ENCODE measurements around the gene ZDHHC3.

Gene ZDHHC3

DNA sequence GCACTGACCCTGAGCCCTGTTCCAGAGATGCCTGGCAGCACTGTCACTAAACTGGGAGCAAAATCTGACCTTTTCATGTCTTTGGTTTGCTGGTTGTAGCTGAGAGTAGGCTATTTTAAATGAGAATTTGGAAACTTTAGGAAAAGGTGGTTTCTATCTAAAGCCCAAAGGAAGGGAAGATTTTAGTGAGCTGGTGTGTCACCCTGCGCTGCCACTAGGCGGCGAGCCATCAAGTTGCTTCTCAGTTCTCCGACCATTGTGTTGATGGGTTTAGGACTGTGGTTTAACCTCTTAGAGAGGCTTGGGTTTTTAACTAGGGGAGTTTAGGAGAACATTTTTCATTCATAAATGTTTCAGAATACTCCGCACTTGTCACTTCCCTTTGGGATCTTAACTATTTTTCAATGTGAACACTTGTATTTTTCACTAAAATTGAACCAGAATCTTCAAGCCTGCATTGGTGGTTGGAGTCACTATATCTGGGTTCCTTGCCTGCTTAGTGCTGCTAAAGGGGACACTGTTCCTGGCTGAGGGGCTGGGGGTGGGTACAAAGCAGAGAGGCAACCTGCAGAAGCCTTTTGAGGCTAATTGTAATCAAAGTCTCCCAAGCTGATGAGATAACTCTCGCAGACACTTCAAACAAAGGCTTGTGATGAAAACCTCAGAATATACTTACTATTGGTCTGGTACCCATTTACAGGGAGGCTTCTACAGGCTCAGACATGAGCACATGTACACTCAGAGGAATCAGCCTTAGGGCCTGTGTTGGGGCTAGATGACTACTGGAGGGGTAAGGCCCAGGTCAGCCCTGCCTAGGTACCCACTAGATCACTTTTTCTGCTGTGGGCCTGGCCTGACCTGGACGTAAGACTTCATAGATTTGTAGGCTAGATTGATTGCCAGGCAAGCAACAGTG is 16.8 kb upstream of the ZDHHC3 start:
- H3K79me2 ChIP-seq (ENCODE audit: insufficient read depth, low read depth) = peaks cover 7% of the 10 kb centered on the region; the same call in 1 of the 2 replicates
- no peak overlapping the region for H2AFZ ChIP-seq (ENCODE audit: low read depth)
- H3K27ac ChIP-seq = no peak overlapping the region
- TF ChIP-seq, protein P1, sequence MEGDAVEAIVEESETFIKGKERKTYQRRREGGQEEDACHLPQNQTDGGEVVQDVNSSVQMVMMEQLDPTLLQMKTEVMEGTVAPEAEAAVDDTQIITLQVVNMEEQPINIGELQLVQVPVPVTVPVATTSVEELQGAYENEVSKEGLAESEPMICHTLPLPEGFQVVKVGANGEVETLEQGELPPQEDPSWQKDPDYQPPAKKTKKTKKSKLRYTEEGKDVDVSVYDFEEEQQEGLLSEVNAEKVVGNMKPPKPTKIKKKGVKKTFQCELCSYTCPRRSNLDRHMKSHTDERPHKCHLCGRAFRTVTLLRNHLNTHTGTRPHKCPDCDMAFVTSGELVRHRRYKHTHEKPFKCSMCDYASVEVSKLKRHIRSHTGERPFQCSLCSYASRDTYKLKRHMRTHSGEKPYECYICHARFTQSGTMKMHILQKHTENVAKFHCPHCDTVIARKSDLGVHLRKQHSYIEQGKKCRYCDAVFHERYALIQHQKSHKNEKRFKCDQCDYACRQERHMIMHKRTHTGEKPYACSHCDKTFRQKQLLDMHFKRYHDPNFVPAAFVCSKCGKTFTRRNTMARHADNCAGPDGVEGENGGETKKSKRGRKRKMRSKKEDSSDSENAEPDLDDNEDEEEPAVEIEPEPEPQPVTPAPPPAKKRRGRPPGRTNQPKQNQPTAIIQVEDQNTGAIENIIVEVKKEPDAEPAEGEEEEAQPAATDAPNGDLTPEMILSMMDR (conservative IDR thresholded peaks at IDR 0.05; ENCODE audit: low read depth, low read length) = peak; percentile 78
- H3K36me3 ChIP-seq (ENCODE audit: insufficient read depth) = no peaks in the 10 kb centered on the region; the same call in 1 of the 2 replicates
- no peaks in the 10 kb centered on the region for H3K27me3 ChIP-seq (ENCODE audit: insufficient read depth, low read depth)
- H3K4me3 ChIP-seq (IDR thresholded peaks at IDR 0.05; ENCODE audit: insufficient read depth, low read depth, low read length) = no peak overlapping the region
- H3K9ac ChIP-seq = no peak overlapping the region
- no peaks in the 10 kb centered on the region for H4K20me1 ChIP-seq (ENCODE audit: insufficient read depth)
- H3K4me1 ChIP-seq (ENCODE audit: low read depth, poor library complexity, severe bottlenecking) = peaks cover 50% of the 10 kb centered on the region
- H3K4me2 ChIP-seq = no peak overlapping the region

DNA sequence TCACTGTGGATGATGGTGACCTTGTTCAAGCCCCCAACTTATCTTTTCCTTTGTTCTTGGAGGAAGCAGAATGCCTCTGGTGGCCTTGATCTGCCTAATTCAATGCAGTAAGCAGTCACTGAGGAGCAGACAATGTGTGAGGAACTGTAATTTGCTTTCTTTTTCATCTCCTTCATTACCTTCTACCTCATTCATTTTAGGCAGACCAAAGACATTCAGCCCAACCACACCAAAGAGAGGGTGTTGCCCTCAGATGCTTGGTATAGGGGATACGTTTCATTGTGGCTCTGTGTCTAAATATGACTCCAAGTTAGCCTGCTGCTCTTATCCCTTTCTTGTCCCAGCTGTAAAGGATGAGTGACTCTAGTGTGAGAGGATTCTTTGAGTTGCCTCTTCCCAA is 15.4 kb upstream of the ZDHHC3 start:
- no peaks in the 10 kb centered on the region for H4K20me1 ChIP-seq (ENCODE audit: insufficient read depth)
- no peaks in the 10 kb centered on the region; the same call in 1 of the 2 replicates for H3K36me3 ChIP-seq (ENCODE audit: insufficient read depth)
- peaks cover 44% of the 10 kb centered on the region for H3K4me1 ChIP-seq (ENCODE audit: low read depth, poor library complexity, severe bottlenecking)
- H3K27ac ChIP-seq = no peak overlapping the region
- no peaks in the 10 kb centered on the region for H3K27me3 ChIP-seq (ENCODE audit: insufficient read depth, low read depth)
- H3K79me2 ChIP-seq (ENCODE audit: insufficient read depth, low read depth) = peaks cover 18% of the 10 kb centered on the region
- no peak overlapping the region for H3K9ac ChIP-seq
- no peak overlapping the region for H3K4me3 ChIP-seq (IDR thresholded peaks at IDR 0.05; ENCODE audit: insufficient read depth, low read depth, low read length)
- TF ChIP-seq, protein P1 (conservative IDR thresholded peaks at IDR 0.05; ENCODE audit: low read depth, low read length) = no peak
- no peak overlapping the region for H3K4me2 ChIP-seq
- no peak overlapping the region for H2AFZ ChIP-seq (ENCODE audit: low read depth)

DNA sequence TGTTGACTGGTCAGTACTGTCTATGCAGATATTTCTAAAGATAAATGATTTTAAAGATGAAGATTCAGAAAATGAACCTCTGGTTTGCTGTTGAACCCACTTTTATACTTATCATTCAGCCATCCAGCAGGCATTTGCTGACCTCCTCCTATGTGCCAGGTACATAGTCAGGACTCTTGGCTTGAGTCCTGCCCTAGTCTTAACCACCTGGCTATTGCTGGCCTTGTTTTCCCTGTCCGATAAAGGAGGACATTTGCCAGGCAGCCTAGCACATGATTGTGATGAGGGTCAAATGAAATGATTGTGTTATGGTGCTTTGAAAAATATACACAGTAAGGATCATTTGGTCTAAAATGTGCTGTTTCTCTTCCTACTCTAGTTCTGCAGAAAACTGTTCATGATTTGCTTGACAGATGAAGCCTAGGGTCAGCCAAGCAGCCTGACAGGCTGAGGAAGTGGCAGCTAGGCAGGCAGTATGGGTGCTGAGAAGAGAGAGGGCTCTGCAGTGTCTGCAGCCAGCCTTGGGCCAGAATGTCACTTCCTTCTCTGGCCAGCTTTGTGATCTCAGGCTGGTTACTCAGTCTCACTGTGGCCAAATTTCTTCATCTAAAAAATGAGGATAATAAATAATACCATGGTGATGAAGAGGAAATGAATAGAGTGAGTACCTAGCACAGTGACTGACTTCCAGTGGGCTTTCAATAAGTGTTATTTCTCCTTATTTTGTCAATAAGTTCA is 13.8 kb upstream of the ZDHHC3 start:
- H4K20me1 ChIP-seq (ENCODE audit: insufficient read depth) = no peaks in the 10 kb centered on the region
- no peaks in the 10 kb centered on the region; the same call in 1 of the 2 replicates for H3K36me3 ChIP-seq (ENCODE audit: insufficient read depth)
- H2AFZ ChIP-seq (ENCODE audit: low read depth) = no peak overlapping the region
- H3K4me2 ChIP-seq = no peak overlapping the region
- H3K9ac ChIP-seq = no peak overlapping the region
- TF ChIP-seq, protein P1 (conservative IDR thresholded peaks at IDR 0.05; ENCODE audit: low read depth, low read length) = no peak
- H3K79me2 ChIP-seq (ENCODE audit: insufficient read depth, low read depth) = peaks cover 23% of the 10 kb centered on the region
- no peaks in the 10 kb centered on the region for H3K27me3 ChIP-seq (ENCODE audit: insufficient read depth, low read depth)
- no peak overlapping the region for H3K4me3 ChIP-seq (IDR thresholded peaks at IDR 0.05; ENCODE audit: insufficient read depth, low read depth, low read length)
- peaks cover 29% of the 10 kb centered on the region for H3K4me1 ChIP-seq (ENCODE audit: low read depth, poor library complexity, severe bottlenecking)
- no peak overlapping the region for H3K27ac ChIP-seq

DNA sequence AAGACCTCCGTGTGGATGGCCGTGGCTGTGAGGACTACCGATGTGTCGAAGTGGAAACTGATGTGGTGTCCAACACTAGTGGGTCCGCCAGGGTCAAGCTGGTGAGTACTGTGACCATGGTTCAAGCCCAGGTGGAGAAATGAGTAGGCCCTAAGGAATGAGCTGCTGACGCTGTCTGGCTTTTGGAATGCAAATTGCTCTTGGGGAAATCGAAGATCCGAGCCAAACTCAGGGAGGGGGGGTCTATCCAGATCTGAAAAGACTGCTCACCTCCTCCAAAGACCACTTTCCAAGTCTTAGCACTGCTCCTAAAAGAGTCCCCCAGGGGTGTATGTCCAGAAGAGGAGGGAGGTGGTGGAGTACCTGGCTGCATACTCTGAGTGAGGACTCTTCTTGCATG is 13.2 kb upstream of the ZDHHC3 start:
- H3K9ac ChIP-seq = no peak overlapping the region
- H4K20me1 ChIP-seq (ENCODE audit: insufficient read depth) = no peaks in the 10 kb centered on the region
- no peaks in the 10 kb centered on the region; the same call in 1 of the 2 replicates for H3K36me3 ChIP-seq (ENCODE audit: insufficient read depth)
- no peaks in the 10 kb centered on the region for H3K27me3 ChIP-seq (ENCODE audit: insufficient read depth, low read depth)
- TF ChIP-seq, protein P1 (conservative IDR thresholded peaks at IDR 0.05; ENCODE audit: low read depth, low read length) = no peak
- H3K4me2 ChIP-seq = no peak overlapping the region
- H3K4me3 ChIP-seq (IDR thresholded peaks at IDR 0.05; ENCODE audit: insufficient read depth, low read depth, low read length) = no peak overlapping the region
- no peak overlapping the region for H3K27ac ChIP-seq
- peaks cover 30% of the 10 kb centered on the region for H3K79me2 ChIP-seq (ENCODE audit: insufficient read depth, low read depth)
- H2AFZ ChIP-seq (ENCODE audit: low read depth) = no peak overlapping the region
- peaks cover 28% of the 10 kb centered on the region for H3K4me1 ChIP-seq (ENCODE audit: low read depth, poor library complexity, severe bottlenecking)
